NCI-H2107 treated with DMSO at 0.1 percent for 48 hours (cell line): ENCODE data around the gene CFAP61.

Experiments
- DNase-seq: peaks from one replicate; lab custom pipeline; 2025; ENCODE audit not compliant: unreplicated experiment; lab: John Stamatoyannopoulos, UW

The CFAP61 gene

GRCh38 chr20:20027284-20027683, 25.0 kb upstream of the CFAP61 start:
- no peak for DNase-seq

GRCh38 chr20:20031790-20032189, 20.5 kb upstream of the CFAP61 start:
- no peak for DNase-seq

GRCh38 chr20:20034486-20034885, 17.8 kb upstream of the CFAP61 start:
- DNase-seq: no peak

- no peak for DNase-seq
Measured at GRCh38 chr20:20036756-20037155, 15.6 kb upstream of the CFAP61 start.

GRCh38 chr20:20037960-20038359, 14.4 kb upstream of the CFAP61 start:
- no peak for DNase-seq

GRCh38 chr20:20038586-20038985, 13.7 kb upstream of the CFAP61 start:
- DNase-seq: no peak

GRCh38 chr20:20039752-20040387, 12.5 kb upstream of the CFAP61 start:
- no peak for DNase-seq

GRCh38 chr20:20051767-20052073, 612 bp upstream of the CFAP61 start:
- no peak for DNase-seq

GRCh38 chr20:20060234-20060998, 8.1 kb downstream of the CFAP61 start:
- no peak for DNase-seq

- no peak for DNase-seq
Measured at GRCh38 chr20:20063941-20064702, 11.8 kb downstream of the CFAP61 start.

GRCh38 chr20:20065361-20065760, 13.0 kb downstream of the CFAP61 start:
- no peak for DNase-seq

GRCh38 chr20:20070871-20071726, 18.8 kb downstream of the CFAP61 start:
- DNase-seq: no peak

- peak; percentile 48 for DNase-seq
Measured at GRCh38 chr20:20073801-20074371, 21.6 kb downstream of the CFAP61 start.

- DNase-seq: no peak
Measured at GRCh38 chr20:20075032-20075431, 22.7 kb downstream of the CFAP61 start.

GRCh38 chr20:20076297-20077065, 24.1 kb downstream of the CFAP61 start:
- DNase-seq: no peak

GRCh38 chr20:20078041-20078440, 25.7 kb downstream of the CFAP61 start:
- no peak for DNase-seq

GRCh38 chr20:20079102-20079784, 26.9 kb downstream of the CFAP61 start:
- DNase-seq: peak; percentile 44

- DNase-seq: peak; percentile 84
Measured at GRCh38 chr20:20083807-20084206, 31.5 kb downstream of the CFAP61 start.

- no peak for DNase-seq
Measured at GRCh38 chr20:20084296-20084752, 32.0 kb downstream of the CFAP61 start.
